Activated CD4-positive, alpha-beta memory T cell treated with anti-CD3 and anti-CD28 coated beads for 36 hours (primary cell): Measurements from ENCODE around the gene CACFD1. TPM values are rescaled to one million over a fixed set of nuclear protein-coding genes. Genes with fewer than 3 reads are reported as not detected.
A peak's percentile ranks its signal among the peaks of the same experiment; 100 is the strongest.

Experiments used
- CTCF ChIA-PET: fragments of 350-600 bp; sonication (Branson Sonifier 250); formaldehyde crosslinking; loops from one replicate; lab custom pipeline; 2021; ENCODE audit warnings: antibody characterized with exemption, inconsistent platforms; lab: Charles Lee
- POLR2A ChIA-PET: fragments of 350-600 bp; sonication (Branson Sonifier 250); formaldehyde crosslinking; loops from one replicate; lab custom pipeline; 2021; ENCODE audit warnings: antibody characterized with exemption; lab: Charles Lee
- DNase-seq: peaks from one replicate; pipeline ENCODE4 v3.0.0-alpha.2; 2020
- H3K27ac Mint-ChIP-seq: one replicate; pipeline ENCODE4 v1.8.0; 2021; ENCODE audit warnings: mixed read lengths
- H3K27me3 Mint-ChIP-seq: one replicate; pipeline ENCODE4 v1.8.0; 2021; ENCODE audit warnings: mixed read lengths
- H3K36me3 Mint-ChIP-seq: one replicate; pipeline ENCODE4 v1.8.0; 2021; ENCODE audit warnings: mixed read lengths
- H3K4me1 Mint-ChIP-seq: one replicate; pipeline ENCODE4 v1.8.0; 2021; ENCODE audit warnings: low read depth, mixed read lengths
- H3K4me3 Mint-ChIP-seq: one replicate; pipeline ENCODE4 v1.8.0; 2021; ENCODE audit warnings: mild to moderate bottlenecking, mixed read lengths
- H3K9me3 Mint-ChIP-seq: one replicate; pipeline ENCODE4 v1.8.0; 2021; ENCODE audit warnings: mixed read lengths
- intact Hi-C: fragments of 100-400 bp; cut with micrococcal nuclease; formaldehyde crosslinking; loops from one replicate; pipeline ENCODE4 v1.15.1; 2023
- total RNA-seq, 2 experiments: library from RNA; stranded (reverse); gene quantifications; one replicate each; pipeline ENCODE4 v1.2.3, GENCODE V29; 2021

Gene CACFD1
- total RNA-seq, result 1 to 10 TPM; 1.1 to 1.2 TPM

DNA sequence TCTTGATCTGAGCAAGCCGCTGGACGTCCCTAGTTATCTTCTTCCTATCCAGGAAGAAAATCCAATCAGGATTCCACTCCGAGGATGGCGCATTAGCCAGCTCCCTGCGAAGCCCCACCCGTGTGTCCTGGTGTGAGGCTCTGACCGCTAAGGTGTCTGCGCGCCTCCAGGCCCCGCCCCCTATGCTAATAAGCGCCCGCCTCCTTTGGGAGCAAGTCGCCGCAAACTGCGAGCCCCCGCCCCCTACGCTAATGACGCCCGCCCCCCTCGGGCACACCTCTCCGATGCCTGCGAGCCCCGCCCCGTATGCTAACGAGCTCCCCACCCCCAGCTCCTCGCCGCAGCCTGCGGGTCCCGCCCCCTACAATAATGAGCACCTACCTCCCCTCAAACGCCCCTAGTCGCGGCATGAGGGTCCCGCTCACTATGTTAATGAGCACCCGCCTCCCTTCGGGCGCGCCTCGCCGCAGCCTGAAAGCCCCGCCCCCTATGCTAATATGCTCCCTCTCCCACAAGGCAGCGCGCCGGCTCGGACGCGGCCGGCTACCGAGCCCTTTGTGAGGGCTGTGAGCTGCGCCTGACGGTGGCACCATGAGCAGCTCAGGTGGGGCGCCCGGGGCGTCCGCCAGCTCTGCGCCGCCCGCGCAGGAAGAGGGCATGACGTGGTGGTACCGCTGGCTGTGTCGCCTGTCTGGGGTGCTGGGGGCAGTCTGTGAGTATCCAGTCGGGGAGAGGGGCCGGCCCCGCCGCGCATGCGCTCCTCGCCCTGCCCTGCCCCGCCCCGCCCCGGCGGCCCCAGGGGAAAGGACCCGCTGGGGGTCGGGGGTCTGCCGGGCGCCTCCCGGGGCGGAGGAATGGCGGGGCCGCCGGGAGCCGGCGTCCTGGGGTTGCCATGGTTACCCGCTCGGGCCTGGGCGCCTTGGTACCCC lies at the start of gene CACFD1:
Gene CACFD1 (plus strand): TSS at position 503 of the 929 bp plus-strand sequence. CDS start 89 bp downstream, at position 592.
- H3K9me3 Mint-ChIP-seq, result no peaks in the 10 kb centered on the region
- no peaks in the 10 kb centered on the region for H3K27me3 Mint-ChIP-seq
- ChIA-PET POLR2A (interaction anchor here (1.2 kb wide), 1 partner anchor 112 kb away, joined by 6 read pairs; the partner anchor contains the start of genes MED22 and RPL7A), CTCF (interaction anchor here (1.0 to 2.0 kb wide), 4 partner anchors 20 to 27 kb away, joined by 3 to 4 read pairs (median 4); no protein-coding TSS in a partner anchor)
- H3K4me3 Mint-ChIP-seq, result peak within 1 kb of the TSS; percentile 82
- no peaks in the 10 kb centered on the region for H3K36me3 Mint-ChIP-seq
- DNase-seq, result peak; percentile 94
- H3K4me1 Mint-ChIP-seq, result peaks cover 7% of the 10 kb centered on the region
- H3K27ac Mint-ChIP-seq, result peak within 1 kb of the TSS; percentile 62
- intact Hi-C loops, result loop anchor here (1.0 to 5.0 kb wide), 3 partner anchors 20 to 88 kb away; partner anchors contain the start of genes ADAMTS13 and SLC2A6

DNA sequence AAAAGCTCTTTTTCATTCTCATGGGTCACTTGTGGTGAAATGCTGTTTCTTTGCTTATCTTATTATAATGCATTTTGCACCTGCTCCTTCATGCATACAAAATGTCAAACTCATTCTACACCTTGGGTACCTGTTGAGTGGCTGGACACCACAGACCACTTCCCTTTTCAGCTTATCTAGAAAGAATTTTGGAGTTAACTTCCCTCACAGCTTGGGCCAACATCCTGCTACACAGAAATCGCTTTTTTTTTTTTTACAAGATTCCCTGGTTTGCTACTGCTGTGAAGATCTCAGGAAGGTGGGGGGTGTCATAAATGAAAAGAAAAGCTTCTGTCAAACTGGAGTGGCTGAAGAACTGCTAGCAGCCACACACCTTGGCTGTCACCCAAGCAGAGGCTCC lies 44.6 kb upstream of the CACFD1 start:
- Mint-ChIP-seq H3K36me3 (peaks cover 34% of the 10 kb centered on the region), H3K27me3 (no peaks in the 10 kb centered on the region), H3K4me3 (no peak overlapping the region), H3K9me3 (no peaks in the 10 kb centered on the region), H3K27ac (no peak overlapping the region), H3K4me1 (peaks cover 41% of the 10 kb centered on the region)
- ChIA-PET POLR2A (interaction anchor here (0.5 to 1.3 kb wide), 2 partner anchors 60 to 62 kb away, joined by 3 to 4 read pairs; no protein-coding TSS in a partner anchor), CTCF (interaction anchor here (0.7 kb wide), 1 partner anchor 328 kb away, joined by 3 read pairs; no protein-coding TSS in a partner anchor)
- no peak for DNase-seq
- intact Hi-C loops, result loop anchor here (5.0 kb wide), 1 partner anchor 62 kb away; the partner anchor contains the start of gene SLC2A6

DNA sequence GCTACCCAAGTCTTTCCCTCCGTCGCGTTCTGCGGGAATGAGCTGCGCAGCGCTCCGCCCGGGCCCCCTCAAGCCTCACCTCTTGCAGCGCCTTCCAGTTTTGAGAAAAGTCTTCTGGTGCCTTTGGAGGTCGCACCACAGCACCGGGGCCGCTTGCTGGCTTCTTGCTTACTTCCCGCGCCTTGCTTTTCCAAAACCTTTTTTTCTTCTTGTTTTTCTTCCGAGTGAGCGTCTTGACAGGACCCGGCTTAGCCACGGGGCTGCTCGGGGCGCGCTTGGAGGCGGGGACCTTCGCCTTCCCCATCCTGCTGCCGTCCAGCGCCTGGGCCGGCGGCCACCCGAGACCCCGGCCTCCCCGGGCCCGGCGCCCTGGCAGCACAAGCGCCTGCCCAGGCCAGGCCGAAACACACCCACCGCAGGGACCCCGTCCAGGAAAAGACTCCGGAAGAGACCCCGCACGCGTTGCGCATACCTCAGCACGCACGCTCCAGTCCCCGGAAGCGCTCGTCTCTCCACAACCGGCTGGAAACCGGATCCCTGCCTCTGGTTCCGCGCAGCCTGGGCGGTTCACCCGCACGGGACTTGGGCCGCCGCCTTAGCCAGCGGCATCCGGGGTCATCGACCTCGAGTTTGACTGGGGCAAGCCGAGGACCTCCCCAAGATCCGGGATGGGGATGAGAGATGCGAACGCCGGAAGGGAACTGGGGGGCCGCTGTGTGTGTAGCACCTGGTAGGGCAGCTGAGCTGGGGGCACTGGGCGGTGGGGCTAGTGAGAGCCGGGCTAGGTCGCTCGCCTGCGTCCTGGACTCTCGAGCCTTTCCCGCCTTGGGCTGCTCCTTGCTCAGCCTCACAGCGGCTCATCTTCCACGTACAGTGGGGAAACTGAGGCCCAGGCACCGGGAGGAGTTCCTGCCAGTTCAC lies 42.0 kb upstream of the CACFD1 start, which contains the start of gene REXO4:
Gene REXO4 (minus strand): TSS at position 470 of the 921 bp plus-strand sequence. CDS start 166 bp downstream, at position 304.
- Mint-ChIP-seq H3K4me3 (peak within 1 kb of the TSS; percentile 92), H3K4me1 (peaks cover 59% of the 10 kb centered on the region), H3K27ac (peak within 1 kb of the TSS; percentile 88), H3K9me3 (no peaks in the 10 kb centered on the region), H3K27me3 (no peaks in the 10 kb centered on the region), H3K36me3 (peaks cover 22% of the 10 kb centered on the region)
- ChIA-PET CTCF (interaction anchor here (0.9 to 1.3 kb wide), 5 partner anchors 10 to 396 kb away, joined by 3 to 6 read pairs (median 4); no protein-coding TSS in a partner anchor), POLR2A (interaction anchor here (1.0 to 3.0 kb wide), 3 partner anchors 46 to 387 kb away, joined by 3 to 15 read pairs (median 4); partner anchors contain the start of genes GTF3C5, MED22 and RPL7A)
- peak; percentile 92 for DNase-seq
- intact Hi-C loops, result loop anchor here (2.0 to 5.0 kb wide), 2 partner anchors 47 to 60 kb away; partner anchors contain the start of gene SLC2A6

DNA sequence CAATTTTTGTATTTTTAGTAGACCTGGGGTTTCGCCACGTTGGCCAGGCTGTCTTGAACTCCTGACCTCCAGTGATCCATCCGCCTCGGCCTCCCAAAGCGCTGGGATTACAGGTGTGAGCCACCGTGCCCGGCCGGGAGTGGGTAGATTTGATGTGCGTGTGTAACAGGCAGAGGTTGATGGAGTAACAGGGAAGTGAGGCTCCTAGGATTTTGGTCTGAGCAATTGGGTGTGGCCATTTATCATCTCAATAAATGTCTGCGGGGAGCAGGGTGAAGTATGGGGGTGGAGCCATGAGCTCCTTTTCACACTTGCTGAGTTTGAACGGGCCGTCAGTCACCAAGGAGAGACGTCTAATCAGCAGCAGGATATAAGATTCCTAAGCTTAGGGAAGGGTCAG lies 40.8 kb upstream of the CACFD1 start:
- intact Hi-C loops, result loop anchor here (2.0 to 5.0 kb wide), 2 partner anchors 48 to 58 kb away; partner anchors contain the start of gene SLC2A6

DNA sequence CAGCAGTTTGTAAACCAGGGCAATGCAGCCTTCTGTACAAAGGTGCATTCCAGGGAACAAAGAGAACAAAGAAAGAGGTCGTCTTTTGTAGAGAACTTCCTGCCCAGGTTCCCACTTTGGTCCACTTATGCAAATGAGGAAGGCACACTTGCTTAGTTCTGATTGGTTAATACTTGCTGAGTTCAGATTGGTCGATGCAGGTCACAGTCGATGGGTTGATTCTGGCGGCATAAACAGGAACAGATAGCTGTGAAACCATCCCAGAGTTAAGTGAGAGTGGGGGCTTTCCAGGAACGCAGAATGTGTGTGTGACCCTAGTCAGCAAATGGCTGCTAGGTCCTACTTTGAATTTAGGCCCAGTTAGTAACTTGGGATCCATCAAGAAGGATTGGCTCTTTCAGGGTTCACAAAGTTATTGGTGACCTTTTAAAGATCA lies 39.4 kb upstream of the CACFD1 start:
- Mint-ChIP-seq H3K36me3 (peaks cover 4% of the 10 kb centered on the region), H3K27me3 (peaks cover 4% of the 10 kb centered on the region), H3K4me3 (no peak overlapping the region), H3K27ac (peak overlapping the region; percentile 81), H3K4me1 (peaks cover 46% of the 10 kb centered on the region), H3K9me3 (no peaks in the 10 kb centered on the region)
- DNase-seq, result peak; percentile 39
- intact Hi-C loops, result loop anchor here (5.0 kb wide), 1 partner anchor 37 kb away; the partner anchor contains the start of gene CACFD1
- ChIA-PET CTCF (no interaction called here), POLR2A (no interaction called here)

More for the DNA sequence above, 40.8 kb upstream of the CACFD1 start:
- ChIA-PET POLR2A (interaction anchor here (1.0 kb wide), 1 partner anchor 388 kb away, joined by 3 read pairs; the partner anchor contains the start of gene GTF3C5), CTCF (interaction anchor here (1.3 kb wide), 1 partner anchor 233 kb away, joined by 4 read pairs; no protein-coding TSS in a partner anchor)
- peak overlapping the region; percentile 88 for H3K27ac Mint-ChIP-seq
- H3K4me3 Mint-ChIP-seq, result peak overlapping the region; percentile 92
- H3K9me3 Mint-ChIP-seq, result no peaks in the 10 kb centered on the region
- H3K36me3 Mint-ChIP-seq, result peaks cover 15% of the 10 kb centered on the region
- no peak for DNase-seq
- peaks cover 58% of the 10 kb centered on the region for H3K4me1 Mint-ChIP-seq
- no peaks in the 10 kb centered on the region for H3K27me3 Mint-ChIP-seq

DNA sequence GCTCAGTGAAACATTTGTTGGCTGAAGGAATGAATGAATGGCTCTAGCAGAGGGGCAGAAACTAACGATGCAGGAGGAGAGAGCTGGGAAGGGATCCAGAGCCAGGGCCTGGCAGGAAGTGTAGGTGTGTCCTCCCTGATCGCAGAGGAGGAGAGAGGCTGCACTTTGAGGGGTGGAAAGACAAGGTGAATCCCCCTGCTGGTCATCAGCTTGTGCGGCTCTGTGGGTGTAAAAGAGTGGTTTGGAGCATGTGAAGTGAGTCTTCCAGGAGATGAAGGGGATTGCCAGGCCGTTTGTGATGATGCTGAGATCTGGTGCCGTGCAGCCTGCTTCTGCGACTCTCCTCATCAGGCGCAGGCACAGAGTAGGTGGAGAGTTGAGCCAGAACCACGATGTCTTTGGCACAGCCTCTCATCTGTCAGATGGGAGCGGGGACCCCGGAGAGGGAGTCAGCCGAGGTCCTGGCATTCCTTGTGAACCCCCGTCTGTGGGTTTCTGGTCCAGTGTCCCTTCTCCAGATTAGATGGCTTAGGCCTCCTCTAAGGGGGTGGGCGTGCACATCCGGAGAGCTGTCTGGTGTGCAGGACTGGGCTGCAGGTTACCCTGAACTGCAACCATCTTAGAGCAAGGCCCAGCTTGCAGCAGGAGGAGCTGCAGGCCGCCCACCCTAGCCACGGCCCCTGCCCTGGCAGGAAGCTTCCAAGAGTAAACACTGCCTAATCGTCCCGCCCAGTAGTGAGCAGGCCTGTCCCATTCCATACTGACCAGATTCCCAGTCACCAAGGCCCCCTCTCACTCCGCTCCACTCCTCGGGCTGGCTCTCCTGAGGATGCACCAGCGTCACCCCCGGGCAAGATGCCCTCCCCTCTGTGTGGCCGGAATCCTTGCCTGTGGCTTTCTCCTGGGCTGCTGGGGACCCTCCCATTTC lies 37.9 kb upstream of the CACFD1 start, which contains the start of gene ADAMTS13:
Gene ADAMTS13 (plus strand): TSS at position 753 of the 928 bp plus-strand sequence. CDS start 77 bp downstream, at position 830.
- intact Hi-C loops, result loop anchor here (1.0 to 5.0 kb wide), 2 partner anchors 15 to 35 kb away; partner anchors contain the start of gene CACFD1
- no peak within 1 kb of the TSS for H3K4me3 Mint-ChIP-seq
- ChIA-PET POLR2A (no interaction called here), CTCF (interaction anchor here (1.0 kb wide), 1 partner anchor 51 kb away, joined by 5 read pairs; no protein-coding TSS in a partner anchor)
- no peaks in the 10 kb centered on the region for H3K9me3 Mint-ChIP-seq
- H3K27ac Mint-ChIP-seq, result peak within 1 kb of the TSS; percentile 81
- peaks cover 31% of the 10 kb centered on the region for H3K4me1 Mint-ChIP-seq
- H3K36me3 Mint-ChIP-seq, result peaks cover 4% of the 10 kb centered on the region
- DNase-seq, result peak; percentile 83
- peaks cover 11% of the 10 kb centered on the region for H3K27me3 Mint-ChIP-seq

DNA sequence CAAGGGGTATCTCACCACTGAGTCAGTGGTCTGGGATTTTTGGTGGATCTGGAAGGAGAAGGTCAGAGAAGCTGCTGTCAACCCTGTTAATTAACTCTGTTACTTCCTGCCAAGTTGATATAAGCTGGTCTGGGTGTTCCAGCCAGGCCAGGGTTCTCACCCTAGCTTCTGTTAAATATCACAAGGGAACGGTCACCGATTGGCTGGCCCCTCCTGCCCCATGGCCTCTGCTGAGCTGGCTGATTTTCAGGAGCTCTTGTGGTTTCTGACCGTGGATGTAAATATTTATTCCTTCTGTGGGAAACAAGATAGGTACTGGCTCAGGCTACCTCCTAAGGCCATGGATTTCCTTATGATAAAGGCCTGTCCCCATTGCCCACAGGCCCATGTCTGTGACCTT lies 36.6 kb upstream of the CACFD1 start:
- intact Hi-C loops, result loop anchor here (5.0 kb wide), 1 partner anchor 34 kb away; the partner anchor contains the start of gene CACFD1
- H3K27me3 Mint-ChIP-seq, result peaks cover 22% of the 10 kb centered on the region
- no peak overlapping the region for H3K4me3 Mint-ChIP-seq
- CTCF ChIA-PET, result interaction anchor here (0.5 kb wide), 1 partner anchor 56 kb away, joined by 3 read pairs; the partner anchor contains the start of gene SLC2A6
- peaks cover 32% of the 10 kb centered on the region for H3K4me1 Mint-ChIP-seq
- POLR2A ChIA-PET, result no interaction called here
- no peak for DNase-seq
- H3K9me3 Mint-ChIP-seq, result no peaks in the 10 kb centered on the region
- no peaks in the 10 kb centered on the region for H3K36me3 Mint-ChIP-seq
- no peak overlapping the region for H3K27ac Mint-ChIP-seq

DNA sequence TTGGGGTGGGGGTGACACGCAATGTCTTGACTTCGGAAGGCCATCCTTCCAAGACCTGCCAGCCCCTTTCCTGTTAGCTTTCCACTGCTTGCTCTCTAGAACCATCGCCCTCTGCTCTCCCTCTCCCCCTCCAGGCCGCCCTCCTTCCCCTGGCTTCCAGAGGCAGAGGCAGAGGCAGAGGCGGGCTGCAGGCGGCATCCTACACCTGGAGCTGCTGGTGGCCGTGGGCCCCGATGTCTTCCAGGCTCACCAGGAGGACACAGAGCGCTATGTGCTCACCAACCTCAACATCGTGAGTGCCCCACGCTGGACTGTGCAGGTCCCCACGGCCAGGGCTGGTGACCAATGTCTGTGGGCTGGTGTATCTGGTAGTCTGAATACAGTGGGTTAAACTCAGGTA lies 35.6 kb upstream of the CACFD1 start:
- ChIA-PET CTCF (no interaction called here), POLR2A (no interaction called here)
- Mint-ChIP-seq H3K9me3 (no peaks in the 10 kb centered on the region), H3K27me3 (peaks cover 23% of the 10 kb centered on the region), H3K4me3 (no peak overlapping the region), H3K4me1 (peaks cover 24% of the 10 kb centered on the region), H3K27ac (no peak overlapping the region), H3K36me3 (no peaks in the 10 kb centered on the region)
- no peak for DNase-seq
- intact Hi-C loops, result loop anchor here (5.0 kb wide), 1 partner anchor 33 kb away; the partner anchor contains the start of gene CACFD1

DNA sequence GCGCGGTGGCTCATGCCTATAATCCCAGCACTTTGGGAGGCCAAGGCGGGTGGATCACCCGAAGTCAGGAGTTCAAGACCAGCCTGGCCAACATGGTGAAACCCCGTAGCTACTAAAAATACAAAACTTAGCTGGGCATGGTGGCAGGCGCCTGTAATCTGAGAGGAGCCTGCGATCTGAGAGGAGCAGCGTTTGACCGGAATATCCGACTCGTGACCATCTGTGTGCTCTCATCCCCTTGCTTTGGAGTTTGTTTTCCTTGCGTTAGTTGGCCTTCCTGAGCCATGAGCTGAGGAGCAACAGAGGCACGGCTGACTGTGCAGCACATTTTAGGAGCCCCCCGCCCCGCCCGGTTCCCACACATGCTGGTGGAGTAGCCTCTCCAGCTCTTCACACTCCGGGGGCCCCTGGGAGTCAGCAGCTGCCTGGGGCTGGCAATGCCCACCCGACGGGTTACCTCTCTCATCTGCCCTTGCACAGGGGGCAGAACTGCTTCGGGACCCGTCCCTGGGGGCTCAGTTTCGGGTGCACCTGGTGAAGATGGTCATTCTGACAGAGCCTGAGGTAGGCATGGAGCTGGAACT lies 34.6 kb upstream of the CACFD1 start:
- Mint-ChIP-seq H3K9me3 (no peaks in the 10 kb centered on the region), H3K4me3 (no peak overlapping the region), H3K4me1 (peaks cover 22% of the 10 kb centered on the region), H3K27me3 (peaks cover 26% of the 10 kb centered on the region), H3K36me3 (no peaks in the 10 kb centered on the region), H3K27ac (no peak overlapping the region)
- ChIA-PET POLR2A (no interaction called here), CTCF (no interaction called here)
- intact Hi-C loops, result no loop called here
- DNase-seq, result no peak
